HG02610 (cell line): ENCODE measurements around the gene SMG1.
"Not testable (repeated sequence)": the region's sequence is repeated elsewhere in the genome, so short reads cannot be mapped to it uniquely, and the experiment has no call there.

Experiments
- ATAC-seq: cut with Tn5 transposase; IDR thresholded peaks from one replicate; pipeline ENCODE4 v1.9.1; 2021; ENCODE audit warnings: mild to moderate bottlenecking, moderate library complexity; ENCODE audit not compliant: unreplicated experiment

Gene SMG1

DNA sequence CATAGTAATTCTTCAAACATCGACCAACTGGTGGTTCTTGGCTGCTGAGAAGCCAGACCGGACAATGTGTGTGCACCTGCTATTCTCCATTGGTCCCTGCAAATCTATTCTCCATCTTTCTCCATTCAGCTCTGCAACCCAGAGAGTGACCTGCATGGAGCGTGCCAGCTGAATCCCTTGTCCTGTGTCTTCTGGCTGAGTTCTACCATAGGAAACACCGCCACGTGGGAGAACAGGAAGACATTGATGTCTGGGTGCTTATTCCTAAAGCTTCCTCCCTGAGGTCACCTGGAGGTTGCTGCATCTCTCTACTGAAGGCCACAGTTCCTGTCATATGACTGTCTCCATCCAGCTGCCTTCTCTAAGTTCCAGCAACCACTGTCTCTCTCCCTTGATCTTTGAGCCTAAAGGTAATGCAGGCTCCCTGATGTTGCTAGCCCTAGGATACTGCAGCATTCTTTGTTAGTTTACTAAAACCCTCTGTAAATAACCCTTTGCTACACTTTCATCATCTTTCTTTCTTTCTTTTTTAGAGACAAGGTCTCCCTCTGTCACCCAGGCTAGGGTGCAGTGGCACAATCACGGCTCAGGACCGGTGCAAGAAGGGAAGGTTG, 10.6 kb upstream of the SMG1 start:
- no peak for ATAC-seq

DNA sequence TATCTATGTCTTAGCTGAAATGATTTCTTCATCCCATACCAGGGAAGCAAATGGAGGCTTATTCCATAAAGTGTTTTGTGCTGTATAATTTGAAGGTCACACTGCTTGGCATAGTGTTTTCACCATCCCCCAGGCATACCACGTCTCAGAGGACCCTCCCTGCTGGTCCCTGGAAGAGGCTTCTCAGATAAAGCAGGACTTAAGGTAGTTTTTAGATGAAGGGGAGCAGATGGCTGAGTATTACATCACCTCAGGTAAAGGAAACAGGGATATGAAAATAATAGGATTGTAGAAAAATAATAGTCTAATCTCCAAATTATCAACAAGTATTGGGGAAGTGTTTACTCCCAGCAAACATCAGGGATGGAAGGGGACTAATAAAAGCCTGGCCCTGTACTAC, 7.3 kb upstream of the SMG1 start:
- ATAC-seq = no peak

DNA sequence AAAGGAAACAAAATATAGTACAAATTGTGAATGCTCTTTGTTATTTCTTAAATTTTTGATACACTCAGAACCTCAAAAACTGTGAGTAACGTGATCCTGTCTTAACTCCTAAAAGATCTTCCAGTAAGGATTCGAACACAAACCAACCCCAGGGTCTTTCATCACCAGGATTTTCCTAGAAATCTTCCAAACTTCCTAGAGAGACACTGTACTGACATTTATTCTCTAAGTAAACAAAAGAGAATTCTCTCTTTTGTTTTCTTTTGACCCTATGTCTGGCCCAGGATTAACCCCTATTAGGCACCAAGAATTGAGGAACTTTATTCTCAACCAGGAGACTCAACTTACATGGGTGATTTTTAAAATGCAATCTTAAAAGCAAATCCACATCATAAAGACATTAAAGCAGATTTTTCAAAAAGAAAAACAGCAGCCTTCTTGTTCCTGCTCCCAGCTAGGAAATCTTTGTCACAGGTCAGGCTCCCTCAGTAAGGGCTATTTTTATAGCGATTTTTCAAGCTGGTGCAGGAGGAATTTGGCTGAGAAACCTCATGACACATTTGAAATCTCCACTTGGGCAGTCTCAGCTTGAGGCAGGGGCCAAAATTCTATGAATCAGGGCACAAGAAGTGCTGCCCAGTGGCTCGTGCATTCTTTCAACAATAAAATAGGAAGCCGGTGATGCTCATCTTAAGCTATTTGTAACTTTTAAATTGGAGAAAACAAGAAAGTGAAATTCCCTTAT, 6.2 kb upstream of the SMG1 start:
- no peak for ATAC-seq

DNA sequence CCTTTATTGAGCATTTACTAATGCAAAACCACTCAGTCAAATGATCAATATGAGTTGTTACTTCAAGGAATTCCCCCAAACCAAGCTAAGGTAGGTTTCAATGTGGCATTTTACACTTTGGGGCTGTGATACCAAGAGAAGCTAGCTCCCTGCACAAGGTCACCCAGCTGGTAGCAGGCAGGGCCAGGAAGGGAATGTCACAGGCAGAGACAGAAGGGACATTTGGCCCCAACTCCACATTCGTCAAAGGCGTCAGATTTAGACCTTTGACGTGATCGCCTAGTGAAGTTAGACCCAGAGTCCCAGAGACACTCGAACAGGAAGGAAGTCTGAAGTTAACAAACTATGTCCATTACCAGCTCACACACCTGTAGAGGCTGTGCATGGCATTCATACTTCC, 5.5 kb upstream of the SMG1 start:
- no peak for ATAC-seq

DNA sequence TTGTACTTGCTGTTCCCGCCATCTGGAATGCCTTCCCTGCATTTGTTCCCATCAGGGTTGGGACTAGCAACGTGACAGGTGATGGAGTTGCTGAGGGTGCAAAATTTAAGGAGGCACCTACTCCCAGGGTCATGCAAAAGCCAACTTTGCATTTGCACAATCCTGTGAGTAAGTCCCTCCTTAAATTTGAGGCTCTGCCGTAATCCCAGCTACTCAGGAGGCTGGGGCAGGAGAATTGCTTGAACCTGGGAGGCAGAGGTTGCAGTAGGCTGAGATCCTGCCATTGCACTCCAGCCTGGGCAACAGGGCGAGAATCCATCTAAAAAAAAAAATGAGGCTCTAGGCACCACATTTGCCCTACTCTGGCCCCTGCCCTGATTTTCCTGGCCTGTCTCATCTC, 3.9 kb upstream of the SMG1 start:
- ATAC-seq = not testable (repeated sequence)

DNA sequence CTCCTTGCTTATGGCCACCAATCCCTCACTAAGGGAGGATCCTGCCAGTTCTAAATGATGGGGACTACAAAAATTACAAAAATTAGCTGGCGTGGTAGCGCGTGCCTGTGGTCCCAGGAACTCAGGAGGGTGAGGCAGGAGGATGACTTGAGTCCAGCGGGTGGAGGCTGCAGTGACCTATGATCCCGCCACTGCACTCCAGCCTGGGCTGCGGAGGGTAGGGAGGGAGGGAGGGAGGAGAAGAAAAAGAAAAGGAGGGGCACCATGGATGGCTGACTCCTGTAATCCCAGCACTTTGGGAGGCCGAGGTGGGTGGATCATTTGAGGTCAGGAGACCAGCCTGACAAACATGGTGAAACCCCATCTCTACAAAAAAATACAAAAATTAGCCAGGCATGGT, 1.9 kb upstream of the SMG1 start:
- not testable (repeated sequence) for ATAC-seq

DNA sequence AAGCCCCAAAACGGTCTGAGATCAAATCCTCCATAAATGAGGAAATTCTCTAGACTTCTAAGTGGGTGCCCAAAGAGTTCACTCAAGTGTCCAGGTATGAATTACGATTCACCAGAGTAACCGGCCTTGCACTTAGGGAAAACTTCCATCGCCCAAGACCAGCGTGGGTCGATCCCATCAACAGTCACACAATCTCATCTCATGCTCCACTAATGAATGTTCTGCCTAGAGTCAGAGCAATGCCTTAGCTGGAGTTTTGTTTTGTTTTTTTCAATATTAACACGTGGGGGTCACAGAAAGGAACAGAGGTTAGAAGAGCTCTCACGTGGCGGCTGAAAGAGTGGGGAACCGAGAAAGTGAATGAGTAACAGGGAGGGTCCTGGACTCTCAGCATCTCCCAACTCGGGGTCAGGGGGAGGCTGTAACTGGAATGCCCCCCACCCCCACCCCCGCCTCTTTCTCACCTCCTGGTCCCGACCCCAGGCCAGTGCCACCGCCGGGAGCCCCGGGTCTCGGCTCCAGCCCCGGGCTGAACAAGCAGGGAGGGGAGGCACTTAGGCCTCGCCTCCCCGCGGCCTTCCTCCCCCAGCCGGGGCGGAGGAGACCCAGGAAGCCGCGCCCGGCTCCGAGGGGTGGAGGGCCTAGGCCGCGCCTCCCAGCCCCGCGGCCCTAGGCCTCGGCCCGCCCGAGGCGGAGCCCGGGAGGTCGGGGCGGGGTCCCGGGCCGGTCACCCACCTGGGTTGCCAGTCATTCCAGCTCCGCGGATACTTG, 808 bp downstream of the SMG1 start:
- ATAC-seq = peak; percentile 46

DNA sequence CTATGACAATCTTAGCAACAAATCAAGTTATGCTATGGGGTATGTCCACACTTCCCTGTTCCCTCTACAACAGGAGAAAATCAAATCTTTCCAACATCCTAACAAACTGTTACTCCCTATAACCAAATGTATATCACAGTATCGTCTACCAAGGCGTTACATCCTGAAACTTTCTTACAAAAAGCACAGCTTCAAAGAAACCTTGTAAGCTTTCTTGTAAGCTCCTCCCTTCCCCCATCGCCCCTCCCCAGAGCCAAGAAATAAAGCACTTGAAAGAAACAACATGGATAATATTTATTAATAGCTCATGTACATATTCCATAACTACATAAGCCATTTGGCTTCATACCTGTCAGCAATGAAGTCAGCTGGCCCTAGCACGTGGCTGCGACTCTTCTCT, 2.3 kb downstream of the SMG1 start:
- not testable (repeated sequence) for ATAC-seq

DNA sequence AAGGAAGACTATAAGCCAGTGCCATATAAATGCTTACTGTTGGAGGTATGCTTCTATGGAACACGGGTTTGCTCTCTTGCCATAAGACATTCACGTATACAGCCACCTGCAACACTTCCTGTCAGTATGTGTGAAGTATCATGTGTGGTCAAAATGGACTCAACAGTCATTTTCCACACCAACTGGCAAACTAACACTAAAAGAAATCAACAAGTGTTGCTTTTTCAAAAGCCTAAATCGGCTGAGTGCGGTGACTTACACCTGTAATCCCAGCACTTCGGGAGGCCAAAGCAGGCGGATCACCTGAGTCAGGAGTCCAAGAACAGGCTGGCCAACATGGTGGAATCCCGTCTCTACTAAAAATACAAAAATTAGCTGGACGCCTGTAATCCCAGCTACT, 3.1 kb downstream of the SMG1 start:
- not testable (repeated sequence) for ATAC-seq

DNA sequence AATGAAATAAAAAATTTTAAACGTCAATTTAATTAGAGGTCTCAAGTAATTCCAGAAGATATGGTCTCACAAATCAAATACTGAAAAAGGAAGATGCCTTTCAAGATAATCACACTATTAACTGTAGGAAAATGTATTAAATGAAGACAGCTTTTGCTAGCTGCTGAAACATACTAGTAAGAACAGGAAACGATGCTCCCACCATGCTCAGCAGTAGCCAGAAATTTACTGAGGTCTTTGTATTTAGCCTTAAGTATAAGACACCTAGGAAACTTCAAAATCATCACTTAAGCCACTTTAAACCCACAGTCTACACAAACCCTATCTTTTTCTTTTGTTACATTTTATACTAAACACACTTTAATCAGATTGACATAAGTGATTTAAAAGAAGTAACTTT, 16.6 kb downstream of the SMG1 start:
- not testable (repeated sequence) for ATAC-seq

DNA sequence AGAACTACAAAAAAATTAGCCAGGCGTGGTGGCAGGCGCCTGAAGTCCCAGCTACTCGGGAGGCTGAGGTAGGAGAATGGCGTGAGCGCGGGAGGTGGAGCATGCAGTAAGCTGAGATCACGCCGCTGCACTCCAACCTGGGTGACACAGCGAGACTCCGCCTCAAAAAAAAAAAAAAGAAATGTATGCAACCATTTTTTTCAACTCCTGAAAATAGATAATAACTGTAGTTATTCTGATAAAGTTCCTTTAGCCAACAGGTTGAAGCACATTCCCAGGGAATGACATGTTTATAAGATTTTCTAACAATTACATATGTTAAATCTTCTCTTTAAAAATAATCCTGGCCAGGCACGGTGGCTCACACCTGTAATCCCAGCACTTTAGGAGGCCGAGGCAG, 17.5 kb downstream of the SMG1 start:
- not testable (repeated sequence) for ATAC-seq

DNA sequence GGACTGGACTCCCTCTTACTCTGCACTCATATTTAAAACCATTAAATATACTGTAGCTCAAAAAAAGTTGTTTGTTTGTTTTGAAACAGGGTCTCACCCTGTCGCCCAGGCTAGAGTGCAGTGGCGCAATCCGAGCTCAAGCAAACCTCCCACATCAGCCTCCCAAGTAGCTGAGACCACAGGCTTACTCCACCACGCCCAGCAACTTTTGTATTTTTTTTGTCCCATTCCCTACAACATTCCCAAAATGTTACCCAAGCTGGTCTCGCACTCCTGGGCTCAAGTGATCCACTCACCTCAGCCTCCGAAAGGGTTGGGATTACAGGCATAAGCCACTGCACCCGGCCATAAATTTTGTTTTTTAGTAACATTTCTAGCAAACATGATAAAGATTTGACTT, 23.4 kb downstream of the SMG1 start:
- not testable (repeated sequence) for ATAC-seq

DNA sequence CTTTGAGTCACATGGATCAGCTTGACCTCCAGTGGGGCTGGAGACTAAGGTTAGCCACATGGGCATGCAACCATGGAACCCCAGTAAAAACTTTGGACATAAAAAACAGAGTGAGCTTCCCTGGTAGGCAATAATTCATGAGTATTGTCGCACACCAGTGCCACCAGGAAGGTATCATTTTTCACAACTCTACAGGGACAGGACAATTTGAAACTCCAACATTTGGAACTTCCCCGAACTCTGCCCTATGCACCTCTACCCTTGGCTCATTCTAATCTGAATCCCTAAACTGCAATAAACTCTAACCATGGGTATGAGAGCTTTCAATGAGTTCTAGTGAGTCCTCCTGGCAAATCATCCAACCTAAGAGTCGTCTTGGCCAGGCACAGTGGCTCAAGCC, 24.2 kb downstream of the SMG1 start:
- ATAC-seq = not testable (repeated sequence)

DNA sequence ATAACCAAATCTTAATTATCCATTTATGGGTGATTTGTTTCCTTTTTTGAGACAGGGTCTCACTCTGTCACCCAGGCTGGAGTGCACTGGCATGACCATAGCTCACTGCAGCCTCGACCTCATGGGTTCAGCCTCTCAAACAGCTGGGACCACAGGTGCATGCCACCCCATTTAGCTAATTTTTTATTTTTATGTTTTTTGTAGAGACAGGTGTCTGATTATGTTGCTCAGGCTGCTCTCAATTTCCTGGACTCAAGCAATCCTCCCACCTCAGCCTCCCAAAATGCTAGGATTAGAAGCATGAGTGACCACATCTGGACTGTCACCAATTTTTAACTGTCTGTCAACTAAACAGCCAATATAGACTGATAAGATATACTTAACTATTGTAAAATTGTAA, 25.0 kb downstream of the SMG1 start:
- not testable (repeated sequence) for ATAC-seq

DNA sequence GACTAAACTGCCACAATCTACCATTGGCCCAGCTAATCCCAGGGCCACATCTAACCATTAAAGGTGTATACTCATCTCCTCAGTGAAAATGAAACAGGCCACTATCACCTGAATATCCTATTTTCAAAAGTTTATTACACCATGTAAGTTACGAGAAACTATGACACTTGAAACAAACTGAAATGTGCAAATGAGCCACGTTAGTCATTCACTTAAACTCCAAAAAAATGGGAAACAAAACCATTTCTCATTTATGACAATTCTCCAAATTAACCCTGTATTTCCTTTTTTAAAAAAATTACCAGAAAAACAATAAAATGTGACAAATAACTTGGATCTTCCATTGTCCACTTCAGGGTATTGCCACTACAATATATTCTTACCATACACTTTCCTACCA, 41.8 kb downstream of the SMG1 start:
- not testable (repeated sequence) for ATAC-seq

DNA sequence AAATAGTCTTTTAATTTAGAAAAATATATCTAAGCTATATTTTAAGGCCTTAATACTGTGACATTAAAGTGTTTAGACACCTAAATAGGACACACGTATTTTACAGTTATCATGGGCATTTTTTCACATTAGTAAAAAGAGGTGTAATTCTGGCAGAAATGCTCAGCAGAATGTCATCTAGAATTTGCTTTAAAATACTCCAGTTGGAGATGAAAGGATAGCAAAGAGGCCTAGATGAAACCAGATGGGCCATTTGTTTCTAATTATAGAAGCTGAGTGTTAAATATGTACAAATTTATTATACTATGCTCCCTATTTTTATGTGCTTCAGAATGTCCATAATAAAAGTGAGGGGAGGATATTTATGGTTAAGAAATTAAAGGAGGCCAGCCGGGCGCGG, 48.5 kb downstream of the SMG1 start:
- not testable (repeated sequence) for ATAC-seq

DNA sequence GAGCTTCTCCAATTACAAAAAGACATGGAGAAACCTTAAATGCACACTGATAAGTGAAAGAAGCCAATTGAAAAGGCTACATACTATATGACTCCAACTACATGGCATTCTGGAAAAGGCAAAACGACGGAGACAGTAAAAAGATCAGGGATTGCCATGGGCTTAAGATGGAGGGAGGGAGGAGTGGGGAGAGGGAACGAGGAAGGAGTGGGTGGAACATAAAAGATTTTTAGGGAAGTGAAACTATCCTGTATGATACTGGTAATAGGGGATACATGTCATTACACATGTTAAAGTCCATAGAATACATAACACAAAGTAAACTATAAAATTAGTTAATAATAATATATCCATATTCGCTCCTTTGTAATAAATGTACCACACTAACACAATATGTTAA, 48.9 kb downstream of the SMG1 start:
- not testable (repeated sequence) for ATAC-seq

DNA sequence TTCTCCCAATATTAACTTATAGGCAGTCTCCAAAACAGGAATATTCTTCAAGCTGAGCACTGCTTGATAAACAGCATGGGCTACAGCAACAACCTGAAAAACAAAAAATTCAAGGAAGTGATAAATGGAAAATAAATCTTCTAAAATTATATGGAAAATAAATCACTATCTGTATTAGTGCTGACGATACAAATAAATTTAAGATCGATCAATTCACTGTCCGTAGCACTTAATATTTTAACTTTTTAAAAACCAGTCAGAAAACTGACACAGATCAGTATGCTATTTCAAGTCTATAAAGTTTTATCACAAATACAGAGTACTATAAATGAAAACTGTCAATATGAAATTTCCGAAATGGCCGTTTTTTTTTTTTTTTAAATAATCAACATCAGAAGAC, 49.9 kb downstream of the SMG1 start:
- not testable (repeated sequence) for ATAC-seq

DNA sequence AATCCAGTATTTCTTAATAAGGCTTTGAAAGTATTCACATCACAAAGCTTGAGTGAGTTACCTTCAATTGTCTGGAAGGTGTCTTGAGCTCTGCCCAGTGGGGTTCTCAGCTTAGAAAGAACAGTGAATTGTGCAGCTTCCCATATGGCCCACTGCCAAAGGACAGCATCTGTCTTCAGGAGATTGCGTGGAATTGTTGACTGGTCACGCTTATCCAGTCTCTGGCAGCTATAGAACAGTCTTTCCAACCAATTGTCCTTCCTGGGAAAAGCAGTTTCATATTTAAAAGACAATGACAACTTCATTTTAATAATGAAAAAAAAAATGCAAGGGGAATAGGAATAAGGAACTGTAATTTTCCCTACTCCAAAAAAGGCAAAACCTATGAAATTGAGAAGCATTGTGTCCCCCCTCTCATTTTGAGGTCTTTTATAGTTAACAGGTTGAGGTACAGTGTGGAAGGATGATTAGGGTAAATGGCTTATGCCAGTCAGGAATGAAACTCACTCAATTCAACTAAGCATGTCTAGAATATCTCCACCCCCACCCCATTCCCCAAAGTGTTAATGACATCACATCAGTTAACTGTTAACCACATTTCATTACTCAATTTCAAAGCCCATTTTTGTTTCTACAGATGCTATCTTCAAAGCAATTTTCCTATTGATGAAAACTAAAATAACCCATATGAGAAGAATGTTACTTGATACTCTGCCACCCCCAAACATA, 57.0 kb downstream of the SMG1 start:
- not testable (repeated sequence) for ATAC-seq

DNA sequence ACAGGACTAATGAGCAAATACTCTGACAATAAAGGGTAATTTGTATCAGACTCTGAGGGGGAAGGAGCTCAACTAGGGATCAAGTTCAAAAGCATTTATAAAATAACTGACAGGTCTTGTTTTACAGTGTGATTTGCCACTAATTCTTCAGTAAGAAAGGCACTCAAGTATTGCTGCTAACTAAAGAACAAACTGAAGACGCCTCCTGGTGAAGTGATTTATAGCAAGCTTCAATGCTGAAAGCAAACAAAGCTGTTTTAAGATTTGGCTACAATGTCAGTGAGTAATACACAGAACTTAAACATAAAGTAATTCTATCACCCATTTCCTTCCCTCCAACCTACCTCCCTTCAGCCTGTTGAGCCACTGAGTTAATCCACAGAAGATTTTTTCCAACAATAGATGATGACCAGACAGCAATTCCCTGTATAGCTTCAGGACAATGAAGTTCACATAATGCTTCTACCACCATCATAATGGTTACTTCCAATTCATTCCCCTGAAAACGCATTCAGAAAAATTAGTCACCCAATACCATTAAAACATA, 59.9 kb downstream of the SMG1 start:
- ATAC-seq = not testable (repeated sequence)

DNA sequence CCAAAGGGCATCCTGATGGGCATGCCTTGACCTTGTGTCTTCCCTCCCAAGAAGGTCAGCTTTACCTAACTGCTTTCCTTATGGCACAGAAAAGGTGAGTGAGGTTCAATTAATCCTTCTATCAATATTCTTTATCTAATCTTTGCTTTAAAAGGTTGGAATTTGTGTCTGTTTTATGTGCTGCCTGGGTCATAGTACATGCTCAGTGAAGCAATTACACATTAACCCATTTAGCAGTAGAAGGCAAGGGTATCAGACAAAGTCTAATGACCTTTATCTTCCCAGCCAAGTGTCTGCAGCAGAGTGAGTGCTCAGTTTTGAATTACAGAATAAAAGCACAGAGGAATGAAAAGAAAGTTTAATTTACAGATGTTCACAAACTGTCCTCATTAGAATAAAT, 63.3 kb downstream of the SMG1 start:
- ATAC-seq = not testable (repeated sequence)
